ENCODE results near the gene CFL2.

- TF ChIP-seq, protein P1, sequence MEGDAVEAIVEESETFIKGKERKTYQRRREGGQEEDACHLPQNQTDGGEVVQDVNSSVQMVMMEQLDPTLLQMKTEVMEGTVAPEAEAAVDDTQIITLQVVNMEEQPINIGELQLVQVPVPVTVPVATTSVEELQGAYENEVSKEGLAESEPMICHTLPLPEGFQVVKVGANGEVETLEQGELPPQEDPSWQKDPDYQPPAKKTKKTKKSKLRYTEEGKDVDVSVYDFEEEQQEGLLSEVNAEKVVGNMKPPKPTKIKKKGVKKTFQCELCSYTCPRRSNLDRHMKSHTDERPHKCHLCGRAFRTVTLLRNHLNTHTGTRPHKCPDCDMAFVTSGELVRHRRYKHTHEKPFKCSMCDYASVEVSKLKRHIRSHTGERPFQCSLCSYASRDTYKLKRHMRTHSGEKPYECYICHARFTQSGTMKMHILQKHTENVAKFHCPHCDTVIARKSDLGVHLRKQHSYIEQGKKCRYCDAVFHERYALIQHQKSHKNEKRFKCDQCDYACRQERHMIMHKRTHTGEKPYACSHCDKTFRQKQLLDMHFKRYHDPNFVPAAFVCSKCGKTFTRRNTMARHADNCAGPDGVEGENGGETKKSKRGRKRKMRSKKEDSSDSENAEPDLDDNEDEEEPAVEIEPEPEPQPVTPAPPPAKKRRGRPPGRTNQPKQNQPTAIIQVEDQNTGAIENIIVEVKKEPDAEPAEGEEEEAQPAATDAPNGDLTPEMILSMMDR (conservative IDR thresholded peaks at IDR 0.05): no peak
- no peak for TF ChIP-seq ZFX (IDR thresholded peaks at IDR 0.05)
These were observed 40.3 kb upstream of the CFL2 start for GRCh38 chr14:34754687-34755086.
